Left lung (tissue), 10 donors: Measurements from ENCODE around the gene PALLD. TPM values are rescaled to one million over a fixed set of nuclear protein-coding genes. Genes with fewer than 3 reads are reported as not detected.

Experiments
- ATAC-seq: fragments of 200-7000 bp; cut with Tn5 transposase; one replicate; pipeline ENCODE4 v1.9.1; 2020; ENCODE audit warnings: moderate library complexity
- DNase-seq, 4 donors: peaks; one replicate each; pipeline ENCODE4 v3.0.0-alpha.2; 2013 to 2020
- H3K27ac ChIP-seq, 2 donors: fragments of 200-600 bp; sonication (generic) in 1 of 2; one replicate each; pipeline versions ENCODE4 v1.5.0 to v1.8.0; 2020 to 2021
- H3K27me3 ChIP-seq, 2 donors: fragments of 200-600 bp; sonication (generic) in 1 of 2; one replicate each; pipeline versions ENCODE4 v1.5.0 to v1.8.0; 2020 to 2021
- H3K36me3 ChIP-seq, 2 donors: fragments of 200-600 bp; sonication (generic) in 1 of 2; one replicate each; pipeline versions ENCODE4 v1.5.0 to v1.8.0; 2020 to 2021
- H3K4me1 ChIP-seq, 2 donors: fragments of 200-600 bp; one replicate each; pipeline ENCODE4 v1.8.0; 2021
- H3K4me3 ChIP-seq, 2 donors: fragments of 200-600 bp; sonication (generic) in 1 of 2; one replicate each; pipeline versions ENCODE4 v1.5.0 to v1.8.0; 2020 to 2021; ENCODE audit warnings: mild to moderate bottlenecking in 1 of 2
- H3K9me3 ChIP-seq, 2 donors: fragments of 200-600 bp; sonication (generic) in 1 of 2; one replicate each; pipeline versions ENCODE4 v1.5.0 to v1.8.0; 2020 to 2021
- intact Hi-C, 2 donors: fragments of 100-400 bp; cut with DNase I; formaldehyde crosslinking; loops; one replicate each; pipeline versions ENCODE4 v1.11.2 to v1.14.2; 2022
- polyA plus RNA-seq, 6 donors: library from polyadenylated mRNA; unstranded; fragments of 120-200 nt; gene quantifications; one replicate each; pipeline ENCODE4 v1.2.1, GENCODE V29; 2013; ENCODE audit not compliant: insufficient read length in 6 of 6
- total RNA-seq, 2 donors: library from RNA; stranded (reverse); fragmentation: NEBNext Ultra II Directional; extraction: Animal tissue kit (Norgen Biotek cat#: 25700); gene quantifications; one replicate each; pipeline ENCODE4 v1.2.1, GENCODE V29; 2021
- TF ChIP-seq, protein P1 (sequence below), 2 donors: fragments of 200-600 bp; sonication (generic) in 1 of 2; IDR thresholded peaks; one replicate each; pipeline versions ENCODE4 v1.5.0 to v1.8.0; 2021; ENCODE audit warnings: antibody characterized with exemption in 2 of 2
- donor health status: DM: no; HTN: yes; CAD: no.
- donor health status: DM: no; HTN: no; CAD: no.

PALLD gene
- total and polyA plus RNA-seq, 8 donors = 67.5 to 194 (median 80.4) TPM

GRCh38 chr4:168812806-168813205 lies 316.0 kb downstream of the PALLD start:
- Histone ChIP-seq H3K36me3 (no peaks in the 10 kb centered on the region), H3K4me3 (no peak overlapping the region), H3K27me3 (no peaks in the 10 kb centered on the region), H3K4me1 (peaks cover 3 to 12% of the 10 kb centered on the region in 2 donors), H3K27ac (no peak overlapping the region), H3K9me3 (no peaks in the 10 kb centered on the region)
- DNase-seq = no peak
- intact Hi-C loops = no loop called here
- ATAC-seq = no peak
- TF ChIP-seq, protein P1, sequence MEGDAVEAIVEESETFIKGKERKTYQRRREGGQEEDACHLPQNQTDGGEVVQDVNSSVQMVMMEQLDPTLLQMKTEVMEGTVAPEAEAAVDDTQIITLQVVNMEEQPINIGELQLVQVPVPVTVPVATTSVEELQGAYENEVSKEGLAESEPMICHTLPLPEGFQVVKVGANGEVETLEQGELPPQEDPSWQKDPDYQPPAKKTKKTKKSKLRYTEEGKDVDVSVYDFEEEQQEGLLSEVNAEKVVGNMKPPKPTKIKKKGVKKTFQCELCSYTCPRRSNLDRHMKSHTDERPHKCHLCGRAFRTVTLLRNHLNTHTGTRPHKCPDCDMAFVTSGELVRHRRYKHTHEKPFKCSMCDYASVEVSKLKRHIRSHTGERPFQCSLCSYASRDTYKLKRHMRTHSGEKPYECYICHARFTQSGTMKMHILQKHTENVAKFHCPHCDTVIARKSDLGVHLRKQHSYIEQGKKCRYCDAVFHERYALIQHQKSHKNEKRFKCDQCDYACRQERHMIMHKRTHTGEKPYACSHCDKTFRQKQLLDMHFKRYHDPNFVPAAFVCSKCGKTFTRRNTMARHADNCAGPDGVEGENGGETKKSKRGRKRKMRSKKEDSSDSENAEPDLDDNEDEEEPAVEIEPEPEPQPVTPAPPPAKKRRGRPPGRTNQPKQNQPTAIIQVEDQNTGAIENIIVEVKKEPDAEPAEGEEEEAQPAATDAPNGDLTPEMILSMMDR (IDR thresholded peaks at IDR 0.05) = no peak

DNA sequence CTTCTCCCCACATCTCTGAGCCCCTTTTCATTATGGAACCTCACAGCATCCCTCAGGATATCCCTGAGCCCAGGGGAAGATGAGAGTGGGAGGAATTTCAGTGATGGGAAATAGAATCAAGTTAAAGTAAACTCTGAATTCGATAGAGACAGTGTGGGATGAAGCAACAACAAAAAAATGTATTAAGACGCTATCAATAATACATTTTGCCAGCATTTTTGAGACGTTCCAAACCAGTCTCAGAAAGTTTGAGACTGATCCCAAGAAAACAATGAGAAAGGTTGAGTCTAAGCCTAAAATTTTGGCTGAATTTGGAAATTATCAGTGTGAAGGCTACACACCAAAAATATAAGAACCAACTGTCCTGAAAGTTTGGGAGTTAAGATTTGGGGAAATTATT lies 317.0 kb downstream of the PALLD start:
- intact Hi-C loops = no loop called here
- H3K27me3 ChIP-seq = no peaks in the 10 kb centered on the region
- H3K36me3 ChIP-seq = no peaks in the 10 kb centered on the region
- no peaks in the 10 kb centered on the region for H3K9me3 ChIP-seq
- DNase-seq = no peak
- TF ChIP-seq, protein P1 (IDR thresholded peaks at IDR 0.05) = no peak
- H3K4me3 ChIP-seq = no peak overlapping the region
- H3K27ac ChIP-seq = peak overlapping the region in 1 of 2 donors; percentile 14
- H3K4me1 ChIP-seq = peaks cover 3 to 15% of the 10 kb centered on the region in 2 donors
- ATAC-seq = no peak

- ATAC-seq = peak; percentile 24
- H3K4me3 ChIP-seq = no peak overlapping the region
- H3K36me3 ChIP-seq = no peaks in the 10 kb centered on the region
- intact Hi-C loops = no loop called here
- peaks cover 3 to 15% of the 10 kb centered on the region in 2 donors for H3K4me1 ChIP-seq
- peak overlapping the region; percentile 16 to 77 for H3K27ac ChIP-seq
- no peaks in the 10 kb centered on the region for H3K9me3 ChIP-seq
- peak in 2 of 4 donors; percentile 77 to 79 for DNase-seq
- TF ChIP-seq, protein P1 (IDR thresholded peaks at IDR 0.05) = no peak
- no peaks in the 10 kb centered on the region for H3K27me3 ChIP-seq
These were observed 318.8 kb downstream of the PALLD start for GRCh38 chr4:168815379-168816345.

- TF ChIP-seq, protein P1 (IDR thresholded peaks at IDR 0.05) = no peak
- Histone ChIP-seq H3K27me3 (no peaks in the 10 kb centered on the region), H3K27ac (peak overlapping the region in 1 of 2 donors; percentile 76), H3K36me3 (no peaks in the 10 kb centered on the region), H3K9me3 (no peaks in the 10 kb centered on the region), H3K4me3 (no peak overlapping the region), H3K4me1 (peaks cover 3 to 15% of the 10 kb centered on the region in 2 donors)
- intact Hi-C loops = no loop called here
- no peak for DNase-seq
- no peak for ATAC-seq
These were observed 320.5 kb downstream of the PALLD start for GRCh38 chr4:168817370-168817769.

DNA sequence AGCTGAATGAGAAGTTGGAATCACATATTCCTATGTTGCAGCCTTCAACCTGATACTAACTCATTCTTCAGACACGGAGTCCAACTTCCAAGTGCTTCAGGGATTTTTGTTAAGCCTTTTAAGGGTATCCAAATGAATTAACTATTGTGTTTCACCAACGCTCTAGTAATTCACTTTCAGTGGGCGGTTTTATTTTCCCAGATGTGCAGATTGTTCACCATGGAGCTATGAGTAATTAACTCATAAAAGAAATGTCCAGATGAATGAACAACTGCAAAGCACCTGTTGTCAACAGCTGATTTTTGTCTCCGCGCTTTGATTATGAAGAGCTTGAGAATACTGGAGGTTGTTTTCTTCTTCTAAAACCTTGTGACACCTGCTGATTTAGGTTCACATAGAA lies 325.6 kb downstream of the PALLD start:
- ATAC-seq (no peak), DNase-seq (no peak)
- TF ChIP-seq, protein P1 (IDR thresholded peaks at IDR 0.05) = no peak
- intact Hi-C loops = no loop called here
- Histone ChIP-seq H3K27me3 (no peaks in the 10 kb centered on the region), H3K4me1 (peaks cover 0 to 5% of the 10 kb centered on the region in 2 donors), H3K36me3 (no peaks in the 10 kb centered on the region), H3K9me3 (no peaks in the 10 kb centered on the region), H3K27ac (no peak overlapping the region), H3K4me3 (no peak overlapping the region)
